HG02981 (cell line): ENCODE data around the gene CCL5.
A peak's percentile ranks its signal among the peaks of the same experiment; 100 is the strongest.

Experiments
- ATAC-seq: cut with Tn5 transposase; IDR thresholded peaks from one replicate; pipeline ENCODE4 v1.9.1; 2021; ENCODE audit warnings: mild to moderate bottlenecking, moderate library complexity; ENCODE audit not compliant: unreplicated experiment

Gene CCL5

DNA sequence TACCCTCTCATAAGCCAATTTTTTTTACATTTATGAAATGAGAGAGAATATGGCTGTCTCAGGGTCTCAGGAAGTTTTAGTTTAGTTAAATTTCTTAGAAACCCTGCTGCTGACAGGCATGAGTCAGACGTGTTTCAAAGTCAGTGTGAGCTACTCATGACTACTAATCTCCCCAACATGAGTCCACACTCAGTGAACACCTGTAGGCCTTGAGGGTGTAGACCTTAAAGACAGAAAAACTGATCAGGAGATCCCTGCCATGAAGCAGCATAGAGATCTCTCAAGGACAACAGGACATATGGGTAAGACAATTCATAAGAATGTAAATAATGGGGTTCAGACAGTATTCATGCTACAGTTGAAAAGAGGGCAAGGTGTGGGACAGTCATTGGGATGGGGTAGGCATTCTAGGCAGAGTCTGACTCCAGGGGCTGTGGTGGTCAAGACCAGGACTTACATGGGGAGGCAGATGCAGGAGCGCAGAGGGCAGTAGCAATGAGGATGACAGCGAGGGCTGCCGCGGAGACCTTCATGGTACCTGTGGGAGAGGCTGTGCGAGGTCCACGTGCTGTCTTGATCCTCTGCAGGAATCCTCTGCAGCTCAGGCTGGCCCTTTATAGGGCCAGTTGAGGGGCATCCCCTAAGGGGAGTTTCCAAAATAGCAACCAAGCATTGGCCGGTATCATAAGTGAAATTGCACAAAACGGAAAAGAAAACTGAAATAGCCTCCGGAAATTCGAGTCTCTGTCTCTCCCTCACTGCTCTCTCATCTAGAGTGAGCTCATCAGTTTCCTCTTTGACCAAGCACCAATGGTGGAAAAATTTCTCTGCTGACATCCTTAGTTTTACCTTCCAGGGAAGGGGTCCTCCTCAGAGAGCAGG lies at the start of gene CCL5:
Gene CCL5, minus strand, starts transcription at position 588 of the 882 bp plus-strand sequence.
- peak; percentile 90 for ATAC-seq

DNA sequence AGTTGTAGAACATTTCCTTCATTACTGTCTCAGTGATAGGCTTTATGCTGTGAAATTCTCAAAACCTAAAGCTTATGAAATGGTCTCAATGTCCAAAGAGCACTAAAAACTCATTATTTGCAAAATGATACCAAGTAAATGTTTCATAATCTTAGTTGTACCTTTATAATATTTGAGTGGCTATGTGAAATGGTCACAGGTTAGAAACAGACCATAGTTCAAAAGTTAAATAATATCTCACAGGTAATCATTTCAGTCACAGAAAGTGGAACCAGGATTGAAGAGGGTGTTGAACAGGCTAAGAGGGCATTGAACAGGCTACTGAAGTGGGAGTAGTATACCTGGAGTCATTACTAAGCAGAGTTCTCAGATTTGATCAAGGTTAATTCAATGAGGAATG lies 47.6 kb upstream of the CCL5 start:
- ATAC-seq = no peak

DNA sequence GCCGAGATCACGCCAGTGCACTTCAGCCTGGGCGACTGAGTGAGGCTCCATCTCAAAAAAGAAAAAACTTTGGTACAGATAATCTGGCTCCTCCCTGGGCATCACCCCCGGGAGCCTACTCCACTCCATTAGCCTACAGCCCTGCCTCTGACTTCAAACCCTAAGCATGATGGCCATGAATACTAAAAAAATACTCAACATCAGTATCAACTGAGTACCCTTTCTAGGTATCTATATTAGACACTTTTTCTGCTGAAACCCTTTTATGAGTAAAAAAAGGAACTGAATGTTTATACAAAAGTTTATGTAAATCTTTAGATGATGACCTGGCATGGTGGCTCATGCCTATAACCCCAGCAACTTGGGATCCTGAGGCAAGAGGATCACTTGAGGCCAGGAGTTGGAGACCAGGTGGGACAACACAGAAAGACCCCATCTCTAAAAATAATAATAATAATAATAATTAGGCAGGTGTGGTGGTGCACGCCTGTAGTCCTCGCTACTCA lies 43.5 kb upstream of the CCL5 start:
- ATAC-seq = no peak

DNA sequence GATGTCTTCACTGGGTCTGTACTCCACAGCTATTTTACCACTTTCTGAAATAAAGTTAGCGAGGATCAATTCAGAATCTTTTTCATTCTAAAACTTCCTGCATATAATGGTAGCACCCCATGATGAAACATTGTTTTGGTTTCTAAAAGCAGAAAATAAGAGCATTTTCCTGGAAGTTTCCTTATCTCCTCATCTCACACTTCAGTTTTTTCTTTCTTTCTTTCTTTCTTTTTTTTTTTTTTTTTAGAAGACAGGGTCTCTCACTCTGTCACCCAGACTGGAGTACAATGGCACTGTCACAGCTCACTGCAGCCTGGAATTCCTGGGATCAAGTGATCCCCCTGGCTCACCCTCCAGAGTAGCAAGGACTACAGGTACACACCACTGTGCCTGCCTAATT lies 40.1 kb upstream of the CCL5 start:
- no peak for ATAC-seq

DNA sequence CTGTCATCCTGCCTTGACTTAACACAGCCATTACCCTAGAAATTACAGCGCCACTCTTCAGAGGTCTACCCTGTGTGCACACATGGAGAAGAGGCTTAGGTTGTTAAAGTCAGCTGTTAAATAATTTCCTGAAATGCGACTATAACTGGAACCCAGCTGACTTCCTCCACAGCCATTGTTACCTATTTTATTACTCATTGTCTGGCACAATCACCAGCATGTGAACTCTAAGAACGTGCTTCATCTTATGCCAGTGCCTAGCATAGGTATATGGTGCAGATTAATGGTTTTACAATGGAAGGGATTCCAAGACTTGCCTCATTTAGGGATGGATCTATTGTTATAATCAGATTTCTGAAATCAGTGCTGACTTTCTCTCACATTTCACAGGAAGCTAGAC lies 38.5 kb upstream of the CCL5 start:
- no peak for ATAC-seq

DNA sequence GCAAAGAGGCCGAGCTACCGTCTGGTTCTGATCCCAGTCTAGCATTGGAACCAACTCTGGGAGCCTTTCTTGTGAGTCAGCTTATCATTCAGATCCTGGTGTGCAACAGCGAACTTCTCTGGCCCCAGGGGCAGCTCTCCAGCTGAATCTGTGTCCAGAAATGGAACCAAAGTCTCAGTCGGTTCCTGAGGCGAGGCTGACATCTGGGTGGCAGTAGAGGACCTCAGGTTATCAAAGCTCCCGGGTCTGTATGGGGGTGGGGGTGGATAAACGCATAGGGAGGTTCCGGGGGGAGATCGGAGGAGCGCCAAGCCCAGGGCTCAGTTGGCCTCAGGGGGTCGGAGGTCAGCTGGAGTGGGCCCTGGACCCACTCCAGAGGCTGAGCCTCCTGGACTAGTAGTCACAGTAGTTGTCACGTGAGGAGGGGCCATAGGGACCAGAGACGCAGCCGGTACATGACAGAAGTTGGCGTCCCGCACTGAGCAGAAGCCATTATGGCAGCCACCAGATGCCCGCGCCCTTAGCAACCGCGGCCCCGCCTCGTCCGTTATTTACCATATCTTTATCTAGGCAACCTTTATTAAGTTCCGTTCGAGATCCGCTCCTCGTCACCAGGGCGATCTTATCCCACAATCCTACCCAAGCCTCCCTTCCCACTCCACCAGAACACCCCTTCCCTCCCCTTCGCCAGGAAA lies 37.5 kb upstream of the CCL5 start:
- ATAC-seq = no peak

DNA sequence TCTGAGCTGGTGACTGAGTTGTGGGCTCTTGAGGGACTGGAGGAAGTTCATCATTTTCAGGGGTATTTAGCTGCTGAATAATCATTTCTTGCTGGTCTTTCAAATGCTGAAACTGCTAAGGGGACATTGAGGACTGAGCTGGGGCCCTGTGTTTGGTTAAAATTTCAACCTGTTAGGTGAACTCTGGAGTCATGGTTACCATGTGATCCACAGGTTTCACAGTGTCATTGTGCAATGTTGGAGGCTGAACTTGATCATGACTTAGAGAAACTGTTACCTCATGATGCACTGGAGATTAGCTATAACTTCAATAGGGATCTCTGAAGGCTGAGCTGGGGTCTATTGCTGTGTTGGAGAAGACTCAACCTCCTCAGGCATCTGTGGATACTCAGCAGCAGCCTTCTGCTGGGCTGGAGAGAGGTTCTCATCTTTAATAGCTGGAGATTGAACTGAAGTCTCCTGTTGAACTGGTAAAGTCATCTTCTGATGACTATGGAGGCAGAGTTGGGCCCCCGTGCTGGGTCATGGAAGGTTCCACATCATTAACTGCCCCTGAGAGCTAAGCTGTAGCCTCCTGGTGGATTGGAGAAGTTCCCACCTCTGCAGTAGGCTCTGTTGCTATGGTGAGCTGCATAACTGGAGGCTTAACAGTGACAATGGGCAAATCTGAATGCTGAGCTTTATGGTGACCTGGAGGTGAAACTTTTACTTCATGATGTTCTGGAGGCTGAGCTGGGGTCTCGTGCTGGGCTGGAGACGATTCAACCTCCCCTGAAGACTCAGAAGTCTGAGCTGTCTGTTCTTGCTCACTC lies 35.2 kb upstream of the CCL5 start:
- ATAC-seq = no peak

DNA sequence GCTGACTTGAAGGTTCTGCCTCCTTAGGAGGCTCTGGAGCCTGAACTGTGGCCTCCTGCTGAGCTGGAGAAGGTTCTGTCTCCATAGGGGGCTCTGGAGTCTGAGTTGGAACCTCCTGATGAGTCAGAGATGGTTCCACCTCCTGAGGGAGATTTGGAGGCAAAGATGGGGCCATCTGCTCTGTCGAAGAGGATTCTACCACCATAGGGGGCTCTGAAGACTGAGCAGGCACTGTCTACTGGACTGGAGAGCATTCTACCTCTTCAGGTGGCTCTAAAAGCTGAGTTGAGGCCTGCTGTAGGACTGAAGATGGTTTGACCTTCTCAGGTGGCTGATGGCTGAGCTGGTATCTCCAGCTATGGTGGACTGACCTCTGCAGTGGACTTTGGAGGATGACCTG lies 34.2 kb upstream of the CCL5 start:
- ATAC-seq = no peak

DNA sequence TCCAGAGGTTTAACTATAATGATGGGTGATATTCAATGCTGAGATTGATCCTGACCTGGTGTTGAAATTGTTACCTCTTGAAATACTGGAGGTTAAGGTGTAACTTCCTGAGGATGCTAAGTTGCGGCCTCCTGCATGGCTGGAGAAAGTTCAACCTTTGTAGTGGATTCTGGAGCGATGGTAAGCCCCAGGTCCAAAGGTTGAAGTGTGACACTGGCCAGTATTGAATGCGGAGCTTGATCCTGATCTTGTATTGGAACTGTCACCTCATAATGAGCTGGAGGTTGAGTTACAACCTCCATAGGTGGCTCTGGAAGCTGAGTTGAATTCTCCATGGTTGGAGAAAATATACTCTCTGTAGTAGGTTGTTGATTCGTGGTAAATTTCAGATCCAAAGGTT lies 33.4 kb upstream of the CCL5 start:
- no peak for ATAC-seq

DNA sequence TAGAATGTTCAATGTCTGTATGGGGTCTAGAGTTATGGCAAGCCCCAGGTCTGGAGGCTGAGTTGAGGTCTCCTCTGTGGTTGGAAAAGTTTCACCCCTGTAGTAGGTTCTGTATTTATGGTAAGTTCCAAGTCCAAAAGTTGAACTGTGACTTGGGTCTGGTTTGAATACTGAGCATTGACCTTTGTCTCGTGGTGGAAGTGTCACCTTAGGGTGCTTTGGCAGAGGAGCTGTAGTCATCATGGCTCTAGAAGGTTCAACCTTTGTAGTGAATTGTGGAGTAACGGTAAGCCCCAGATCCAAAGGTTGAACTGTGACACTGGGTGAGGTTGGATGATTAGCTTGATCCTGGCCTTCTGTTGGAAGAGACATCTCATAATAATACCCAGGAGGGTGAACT lies 32.8 kb upstream of the CCL5 start:
- ATAC-seq = no peak

DNA sequence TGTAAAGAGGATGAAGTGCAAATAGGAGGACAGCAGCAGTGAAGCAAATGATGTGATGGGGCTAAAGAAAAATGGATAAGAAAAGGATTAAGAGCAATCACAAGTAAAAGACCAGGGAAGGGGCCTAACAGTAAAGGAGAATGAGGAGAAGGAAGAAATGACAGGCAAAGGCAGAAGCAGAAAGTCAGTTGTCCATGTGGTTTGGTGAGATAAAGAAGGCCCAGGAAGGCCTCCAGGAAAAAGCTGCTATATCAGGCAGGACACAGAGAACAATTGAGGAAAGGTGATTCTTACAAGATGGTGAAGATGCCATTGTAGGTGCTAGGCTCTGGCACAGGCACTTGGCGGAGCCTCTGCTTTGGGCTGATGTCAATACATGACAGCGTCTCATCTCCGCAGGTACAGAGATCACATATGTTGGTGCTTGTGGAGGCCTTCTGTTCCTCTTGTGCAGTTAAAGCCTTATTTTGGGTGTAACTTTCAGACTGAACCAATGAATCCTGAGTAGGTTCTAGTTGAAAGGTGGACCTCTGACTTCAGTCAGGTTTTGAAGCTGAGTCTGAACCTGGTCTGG lies 32.3 kb upstream of the CCL5 start:
- no peak for ATAC-seq

DNA sequence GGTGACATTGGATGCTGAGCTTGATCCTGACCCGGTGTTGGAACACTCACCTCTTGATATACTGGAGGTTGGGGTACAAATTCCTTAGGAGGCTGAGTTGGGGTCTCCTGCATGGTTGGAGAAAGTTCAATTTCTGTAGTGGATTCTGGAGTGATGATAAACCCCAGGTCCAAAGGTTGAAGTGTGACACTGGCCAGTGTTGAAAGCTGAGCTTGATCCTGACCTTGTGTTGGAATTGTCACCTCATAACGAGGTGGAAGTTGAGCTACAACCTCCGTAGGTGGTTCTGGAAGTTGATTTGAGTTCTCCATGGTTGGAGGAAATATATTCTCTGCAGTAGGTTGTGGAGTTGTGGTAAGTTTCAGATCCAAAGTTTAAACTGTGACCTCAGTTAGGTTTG lies 29.2 kb upstream of the CCL5 start:
- no peak for ATAC-seq

DNA sequence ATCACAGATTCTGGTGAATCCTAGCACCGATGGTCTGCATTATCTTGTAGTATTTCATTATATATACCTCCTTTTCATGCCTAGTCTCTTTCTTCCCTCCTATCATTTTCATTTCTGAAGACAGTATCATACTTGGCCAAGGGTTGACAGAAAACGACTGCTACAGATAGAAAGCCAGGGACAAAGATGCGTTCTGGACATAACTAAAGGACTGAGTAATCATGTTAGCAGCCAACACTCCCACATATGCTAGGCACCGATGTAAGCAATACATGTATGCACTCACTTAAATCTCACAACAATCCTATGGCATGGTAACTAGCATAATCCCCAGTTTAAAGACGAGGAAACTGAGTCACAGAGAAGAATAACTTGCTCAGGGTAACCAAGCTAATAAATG lies 27.5 kb upstream of the CCL5 start:
- ATAC-seq = no peak

DNA sequence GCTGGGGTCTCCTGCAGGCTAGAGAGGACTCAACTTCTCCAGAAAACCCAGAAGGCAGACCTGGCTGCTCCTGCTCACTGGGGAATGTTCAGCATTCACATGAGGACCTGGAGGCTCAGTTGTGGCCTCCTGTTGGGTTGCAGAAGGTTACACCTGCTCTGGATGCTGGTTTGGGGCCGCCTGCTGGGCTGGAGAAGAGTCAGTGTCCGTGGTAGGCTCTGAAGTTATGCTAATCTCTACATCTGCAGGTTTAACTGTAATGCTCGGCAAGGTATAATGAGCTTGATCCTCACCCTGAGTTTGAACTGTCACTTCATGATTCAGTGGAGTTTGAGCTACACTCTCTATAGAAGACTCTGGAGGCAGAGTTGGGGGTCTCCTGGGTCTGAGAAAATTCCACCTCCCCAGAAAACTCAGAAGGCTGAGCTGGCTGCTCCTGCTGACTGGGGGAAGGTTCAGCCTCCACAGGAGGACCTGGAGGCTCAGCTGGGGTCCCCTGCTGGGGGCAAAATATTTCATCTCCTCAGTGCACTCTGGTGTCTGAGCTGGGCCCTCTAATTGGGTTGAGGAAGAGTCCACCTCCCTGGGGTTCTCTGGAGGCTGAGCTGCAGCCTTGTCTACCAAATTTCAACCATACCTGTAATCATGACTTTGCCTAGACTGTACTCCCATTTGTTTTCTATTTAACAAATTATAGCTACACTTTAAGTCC lies 26.9 kb upstream of the CCL5 start:
- no peak for ATAC-seq

DNA sequence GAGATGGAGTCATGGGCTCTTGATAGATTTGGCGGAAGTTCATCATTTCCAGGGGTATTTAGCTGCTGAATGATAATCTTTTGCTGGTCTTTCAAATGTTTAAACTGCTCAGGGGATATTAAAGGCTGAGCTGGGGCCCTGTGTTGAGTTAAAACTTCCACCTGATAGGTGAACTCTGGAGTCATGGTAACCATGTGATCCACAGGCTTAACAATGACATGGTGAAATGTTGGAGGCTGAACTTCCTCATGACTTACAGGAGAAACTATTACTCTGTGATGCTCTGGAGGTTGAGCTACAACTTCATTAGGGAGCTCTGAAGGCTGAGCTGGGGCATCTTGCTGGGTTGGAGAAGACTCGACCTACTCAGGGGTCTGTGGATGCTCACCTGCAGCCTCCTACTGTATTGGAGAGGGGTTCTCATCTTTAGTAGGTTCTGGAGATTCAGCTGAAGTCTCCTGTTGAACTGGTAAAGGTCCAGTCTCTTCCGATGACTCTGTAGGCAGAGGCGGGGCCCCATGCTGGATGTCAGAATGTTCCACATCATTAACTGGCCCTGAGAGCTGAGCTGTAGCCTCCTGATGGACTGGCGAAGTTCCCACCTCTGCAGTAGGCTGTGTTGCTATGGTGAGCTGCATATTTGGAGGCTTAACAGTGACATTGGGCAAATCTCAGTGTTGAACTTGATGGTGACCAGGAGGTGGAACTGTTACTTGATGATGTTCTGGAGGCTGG lies 26.2 kb upstream of the CCL5 start:
- ATAC-seq = no peak

DNA sequence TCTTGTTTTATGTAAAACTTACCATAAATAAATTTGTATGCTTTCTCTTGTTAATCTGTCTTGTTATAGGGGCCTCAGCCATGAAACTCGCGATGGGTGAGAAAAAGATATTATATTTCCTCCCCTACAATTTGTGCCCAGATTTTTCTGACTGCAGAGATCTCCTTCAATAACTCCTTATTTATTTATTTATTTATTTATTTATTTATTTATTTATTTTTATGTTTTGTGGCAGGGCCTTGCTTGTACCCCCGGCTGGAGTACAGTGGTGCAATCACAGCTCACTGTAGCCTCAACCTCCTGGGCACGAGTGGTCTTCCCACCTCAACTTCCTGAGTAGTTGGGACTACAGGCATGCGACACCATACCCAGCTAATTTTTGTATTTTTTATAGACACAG lies 23.3 kb upstream of the CCL5 start:
- no peak for ATAC-seq

DNA sequence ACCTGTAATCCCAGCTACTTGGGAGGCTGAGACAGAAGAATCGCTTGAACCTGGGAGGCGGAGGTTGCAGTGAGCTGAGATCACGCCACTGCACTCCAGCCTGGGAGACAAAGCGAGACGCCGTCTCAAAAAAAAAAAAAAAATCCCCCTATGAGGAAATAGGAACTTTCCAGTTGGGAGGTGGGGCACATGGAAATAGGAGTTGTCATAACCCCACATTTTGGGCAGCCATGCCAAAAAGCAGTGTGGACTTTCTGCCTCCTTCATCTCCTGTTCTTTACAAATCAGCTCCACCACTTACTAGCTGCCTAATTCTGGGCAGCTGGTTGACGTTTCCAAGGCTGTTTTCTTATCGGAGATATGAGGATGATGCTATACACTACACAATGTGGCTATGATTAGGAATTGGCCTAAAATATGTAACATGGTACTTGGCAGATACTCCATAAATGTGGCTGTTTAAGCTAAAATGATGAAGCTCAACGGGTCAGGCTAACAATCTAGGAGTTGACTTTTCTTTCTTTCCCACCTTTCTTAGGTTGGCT lies 21.5 kb upstream of the CCL5 start:
- no peak for ATAC-seq

DNA sequence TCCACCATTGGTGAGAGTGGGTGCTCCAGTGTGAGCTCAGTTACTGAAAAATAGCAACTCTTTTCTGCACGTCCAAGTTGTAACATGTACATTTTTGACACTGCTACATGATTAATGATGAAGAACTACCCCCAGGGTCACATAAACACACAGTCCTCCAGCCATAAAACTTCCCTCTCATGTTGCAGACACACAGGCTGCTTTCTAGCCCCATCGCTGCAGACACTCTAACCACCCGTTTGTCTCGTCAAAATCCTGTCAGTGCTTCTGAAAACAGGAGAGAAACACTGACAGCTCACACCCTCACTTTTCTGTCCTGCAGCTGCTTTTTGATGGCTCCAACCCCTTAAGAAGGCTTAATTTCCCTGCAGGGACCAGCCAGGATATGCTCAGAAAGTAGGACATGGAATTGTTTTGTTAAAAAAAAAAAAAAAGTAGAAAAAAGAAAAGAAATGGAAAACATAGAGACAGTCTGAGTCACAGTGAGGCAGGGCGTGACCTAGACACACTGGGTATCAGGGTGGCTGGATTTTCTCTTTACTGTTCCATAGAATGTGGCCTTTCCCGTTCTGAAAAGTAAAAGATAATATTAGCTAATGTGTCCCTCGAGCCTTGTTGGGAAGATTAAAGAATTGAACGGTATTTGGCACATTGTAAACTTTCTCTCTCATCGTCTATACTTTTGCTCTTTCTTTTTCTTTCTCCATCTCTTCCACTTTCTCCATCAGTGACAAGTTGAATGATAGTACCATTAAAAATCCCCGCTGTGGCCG lies 20.7 kb upstream of the CCL5 start:
- ATAC-seq = no peak

DNA sequence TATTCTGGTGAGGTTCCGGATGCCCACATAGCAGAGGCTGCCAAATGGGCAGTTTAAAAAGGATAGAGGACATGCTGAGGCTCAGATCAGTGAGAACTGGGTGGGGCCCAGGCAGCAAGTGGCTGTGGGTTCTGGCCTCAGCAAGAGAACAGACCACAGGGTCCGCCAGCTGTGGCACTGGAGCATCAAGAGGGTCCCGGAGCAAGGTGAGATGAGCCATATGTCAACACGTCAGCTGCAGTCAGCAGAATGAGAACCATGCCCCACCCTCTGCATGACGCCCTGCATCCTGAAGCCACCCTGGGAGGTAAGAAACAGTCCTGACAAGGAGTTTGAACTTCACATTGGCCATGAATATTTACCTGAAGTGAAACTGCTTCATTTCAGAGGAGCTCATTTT lies 20.1 kb upstream of the CCL5 start:
- no peak for ATAC-seq
